HG03064 (cell line): ENCODE results near the gene ZNF710.
"Not testable (repeated sequence)": the region's sequence is repeated elsewhere in the genome, so short reads cannot be mapped to it uniquely, and the experiment has no call there.

Source experiments
- ATAC-seq: cut with Tn5 transposase; IDR thresholded peaks from one replicate; pipeline ENCODE4 v1.9.1; 2021; ENCODE audit warnings: low read depth; ENCODE audit not compliant: unreplicated experiment

Gene ZNF710

GRCh38 chr15:90055182-90055581 lies 54.1 kb downstream of the ZNF710 start:
- ATAC-seq = no peak

- ATAC-seq = no peak
Observed at GRCh38 chr15:90056529-90056928, 55.4 kb downstream of the ZNF710 start.

DNA sequence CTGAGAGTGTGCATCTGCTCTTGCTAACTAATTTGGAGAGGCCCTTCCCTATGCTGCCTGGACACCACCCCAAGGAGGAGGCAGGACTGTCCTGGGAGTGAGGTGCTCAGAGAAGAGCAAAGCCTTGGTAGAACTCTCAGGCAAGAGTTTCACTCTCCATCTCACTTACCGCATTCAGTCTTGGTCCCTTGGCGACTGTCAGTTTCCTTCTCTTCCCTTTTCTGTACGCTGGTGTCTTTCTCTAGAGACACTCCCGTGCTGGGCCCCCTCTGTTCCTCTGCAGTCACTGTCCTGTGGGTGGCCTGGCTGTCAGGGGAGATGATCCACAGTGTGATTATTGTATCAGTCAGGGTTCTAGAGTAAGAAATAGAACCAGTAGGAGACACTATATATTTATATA lies 57.2 kb downstream of the ZNF710 start:
- peak; percentile 37 for ATAC-seq

- no peak for ATAC-seq
Observed at GRCh38 chr15:90058775-90059174, 57.7 kb downstream of the ZNF710 start.

DNA sequence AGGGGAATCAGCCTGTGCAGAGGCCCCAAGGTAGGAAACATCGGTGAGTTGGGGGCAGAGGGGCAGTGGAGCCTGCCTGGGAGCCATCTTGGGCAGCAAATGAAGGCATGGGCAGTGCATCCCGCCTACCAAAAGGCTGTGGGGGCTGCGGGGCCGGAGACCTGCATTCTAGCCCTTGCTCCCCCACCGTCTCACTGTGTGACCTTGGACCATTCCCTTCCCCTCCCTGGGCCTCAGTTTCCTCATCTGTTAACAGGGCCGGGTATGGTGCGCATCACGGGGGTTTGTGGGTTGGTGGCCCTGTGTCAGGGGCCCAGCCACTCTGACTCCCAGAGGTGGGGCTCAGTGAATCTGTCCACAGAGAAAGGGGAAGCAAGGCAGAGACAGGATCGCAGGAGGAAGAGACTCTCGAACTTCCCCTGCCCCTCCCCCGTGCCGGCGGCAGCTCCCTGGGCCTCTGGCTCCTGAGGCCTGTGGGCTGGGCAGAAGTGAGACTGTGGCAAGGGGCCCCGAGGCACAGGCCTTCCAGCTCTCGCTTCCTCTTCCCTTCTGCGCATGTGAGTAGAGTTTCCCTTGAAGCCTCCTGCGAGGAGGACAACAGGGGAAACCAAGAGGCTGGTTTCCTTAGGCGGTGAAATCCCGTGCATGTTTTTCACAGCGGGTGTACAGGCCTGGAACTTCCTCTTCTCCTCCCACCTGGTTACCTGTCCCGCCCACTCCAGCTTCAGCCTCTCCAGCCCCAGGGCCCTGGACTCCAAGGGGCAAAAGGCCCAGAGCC lies 58.3 kb downstream of the ZNF710 start:
- ATAC-seq = peak; percentile 77

- ATAC-seq = no peak
Observed at GRCh38 chr15:90060797-90061196, 59.7 kb downstream of the ZNF710 start.

GRCh38 chr15:90062023-90062442 lies 60.9 kb downstream of the ZNF710 start:
- ATAC-seq = no peak

DNA sequence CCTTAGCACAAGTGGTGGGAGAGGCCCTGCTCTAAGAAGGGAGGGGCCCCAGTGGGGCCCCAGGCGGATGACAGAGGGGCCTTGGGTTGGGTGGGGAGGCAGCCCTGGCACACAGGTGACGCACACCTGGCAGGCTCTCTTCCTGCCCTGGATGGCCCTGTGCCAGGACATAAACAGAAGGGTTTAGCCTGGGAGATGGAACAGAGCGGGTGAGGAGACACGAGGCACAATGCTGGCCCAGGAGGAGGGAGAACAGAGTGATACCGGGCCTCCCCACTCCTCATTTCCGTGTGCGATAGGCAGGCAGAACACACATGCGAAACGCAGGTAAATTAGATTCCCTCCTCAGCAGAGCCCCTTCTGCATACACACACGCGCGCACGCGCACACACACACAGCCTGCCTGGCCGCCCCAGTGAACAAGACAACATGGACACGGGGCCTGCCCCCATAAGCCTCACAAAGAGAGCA lies 61.4 kb downstream of the ZNF710 start:
- no peak for ATAC-seq

DNA sequence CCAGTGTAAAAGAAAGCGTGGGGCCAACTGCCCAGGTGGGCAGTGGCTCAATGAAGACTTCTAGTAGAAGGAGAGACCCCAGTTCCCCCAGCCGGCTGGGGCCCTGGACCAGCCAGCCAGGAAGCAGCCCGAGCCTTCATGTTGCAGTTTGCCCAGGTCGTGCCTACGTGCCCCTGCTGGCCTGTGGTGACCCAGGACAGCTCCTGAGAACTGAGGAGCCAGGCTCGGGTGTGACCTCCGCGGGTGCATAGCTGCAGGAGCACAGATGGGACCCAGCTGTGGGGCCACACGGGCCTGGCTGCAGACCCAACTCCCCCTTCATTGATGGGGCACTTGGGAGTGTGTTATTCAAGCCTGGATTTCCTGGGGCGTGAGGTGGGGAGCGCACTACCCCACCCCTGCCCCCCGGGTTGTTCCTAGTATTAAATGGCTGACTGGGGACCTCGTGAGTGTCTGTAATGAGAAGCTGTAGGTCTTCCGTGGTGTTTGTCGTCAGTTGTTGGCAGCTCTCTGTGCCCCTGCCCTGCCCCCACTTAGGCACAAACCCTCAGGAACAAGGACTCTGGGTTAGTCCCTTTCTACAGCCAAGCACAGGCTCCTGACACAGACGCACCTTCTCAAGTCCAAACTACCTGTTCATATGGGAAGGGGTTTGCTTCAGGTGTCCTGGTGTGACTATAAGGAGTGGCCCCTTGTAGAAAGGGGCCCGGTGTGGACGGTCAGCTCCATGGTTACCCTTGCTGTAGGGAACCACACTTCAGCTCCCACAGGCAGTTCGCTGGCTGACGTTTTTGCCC lies 62.0 kb downstream of the ZNF710 start:
- no peak for ATAC-seq

GRCh38 chr15:90063770-90064247 lies 62.7 kb downstream of the ZNF710 start:
- ATAC-seq = no peak

GRCh38 chr15:90064911-90065681 lies 64.0 kb downstream of the ZNF710 start:
- ATAC-seq = no peak

- no peak for ATAC-seq
Observed at GRCh38 chr15:90065682-90066049, 64.5 kb downstream of the ZNF710 start.

DNA sequence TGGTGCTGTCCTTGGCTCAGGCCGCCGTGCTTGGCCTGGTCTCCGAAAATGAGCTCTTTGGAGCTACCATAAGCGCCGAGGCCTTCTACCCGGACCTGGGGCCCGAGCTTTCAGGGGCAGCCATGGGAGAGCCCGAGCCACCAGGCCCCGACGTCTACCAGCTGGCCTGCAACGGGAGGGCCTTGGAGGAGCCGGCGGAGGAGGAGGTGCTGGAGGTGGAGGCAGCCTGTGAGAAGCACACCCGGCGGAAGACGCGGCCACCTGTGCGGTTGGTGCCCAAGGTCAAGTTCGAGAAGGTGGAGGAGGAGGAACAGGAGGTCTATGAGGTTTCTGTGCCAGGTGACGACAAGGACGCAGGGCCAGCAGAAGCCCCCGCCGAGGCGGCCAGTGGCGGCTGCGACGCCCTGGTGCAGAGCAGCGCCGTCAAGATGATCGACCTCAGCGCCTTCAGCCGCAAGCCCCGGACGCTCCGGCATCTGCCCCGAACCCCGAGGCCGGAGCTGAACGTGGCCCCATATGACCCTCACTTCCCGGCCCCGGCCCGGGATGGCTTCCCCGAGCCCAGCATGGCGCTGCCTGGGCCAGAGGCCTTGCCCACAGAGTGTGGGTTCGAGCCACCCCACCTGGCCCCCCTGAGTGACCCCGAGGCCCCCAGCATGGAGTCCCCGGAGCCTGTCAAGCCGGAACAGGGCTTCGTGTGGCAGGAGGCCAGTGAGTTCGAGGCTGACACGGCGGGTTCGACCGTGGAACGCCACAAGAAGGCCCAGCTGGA lies 66.2 kb downstream of the ZNF710 start:
- no peak for ATAC-seq

DNA sequence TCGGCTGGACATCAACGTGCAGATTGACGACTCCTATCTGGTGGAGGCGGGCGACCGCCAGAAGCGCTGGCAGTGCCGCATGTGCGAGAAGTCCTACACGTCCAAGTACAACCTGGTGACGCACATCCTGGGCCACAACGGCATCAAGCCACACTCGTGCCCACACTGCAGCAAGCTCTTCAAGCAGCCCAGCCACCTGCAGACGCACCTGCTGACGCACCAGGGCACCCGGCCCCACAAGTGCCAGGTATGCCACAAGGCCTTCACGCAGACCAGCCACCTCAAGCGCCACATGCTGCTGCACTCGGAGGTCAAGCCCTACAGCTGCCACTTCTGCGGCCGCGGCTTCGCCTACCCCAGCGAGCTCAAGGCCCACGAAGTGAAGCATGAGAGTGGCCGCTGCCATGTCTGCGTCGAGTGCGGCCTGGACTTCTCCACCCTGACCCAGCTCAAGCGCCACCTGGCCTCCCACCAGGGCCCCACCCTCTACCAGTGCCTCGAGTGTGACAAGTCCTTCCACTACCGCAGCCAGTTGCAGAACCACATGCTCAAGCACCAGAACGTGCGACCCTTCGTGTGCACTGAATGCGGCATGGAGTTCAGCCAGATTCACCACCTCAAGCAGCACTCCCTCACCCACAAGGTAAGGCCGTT lies 67.0 kb downstream of the ZNF710 start:
- no peak for ATAC-seq

DNA sequence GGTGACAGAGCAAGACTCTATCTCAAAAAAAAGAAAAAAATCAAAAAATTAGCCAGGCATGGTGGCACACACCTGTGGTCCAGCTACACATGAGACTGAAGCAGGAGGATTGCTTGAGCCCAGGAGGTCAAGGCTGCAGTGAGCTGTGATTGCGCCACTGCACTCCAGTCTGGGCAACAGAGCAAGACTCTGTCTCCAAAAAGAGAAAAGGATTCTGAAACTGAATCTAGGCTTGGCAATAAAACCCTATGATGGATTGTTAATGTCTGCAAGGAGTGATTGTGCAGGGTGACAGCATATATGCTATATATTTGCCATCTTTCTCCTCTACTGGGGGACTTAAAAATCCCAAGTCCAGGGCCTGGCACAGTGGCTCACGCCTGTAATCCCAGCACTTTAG lies 69.5 kb downstream of the ZNF710 start:
- not testable (repeated sequence) for ATAC-seq

GRCh38 chr15:90071220-90071807 lies 70.2 kb downstream of the ZNF710 start:
- no peak for ATAC-seq

GRCh38 chr15:90072978-90073640 lies 72.0 kb downstream of the ZNF710 start:
- ATAC-seq = no peak

DNA sequence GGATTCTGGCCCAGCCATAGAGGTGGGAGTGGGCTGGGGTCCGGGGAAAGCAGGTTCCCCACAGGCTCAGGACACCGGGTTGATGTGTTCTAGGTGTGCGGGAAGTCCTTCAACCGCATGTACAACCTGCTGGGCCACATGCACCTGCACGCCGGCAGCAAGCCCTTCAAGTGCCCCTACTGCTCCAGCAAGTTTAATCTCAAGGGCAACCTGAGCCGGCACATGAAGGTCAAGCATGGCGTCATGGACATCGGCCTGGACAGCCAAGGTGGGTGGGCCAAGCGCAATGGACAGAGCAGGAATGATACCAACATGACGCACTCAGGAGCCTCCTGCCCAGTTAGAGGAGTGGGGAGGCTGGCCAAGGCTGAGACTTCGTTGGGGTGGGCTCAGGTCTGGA lies 72.9 kb downstream of the ZNF710 start:
- ATAC-seq = no peak

DNA sequence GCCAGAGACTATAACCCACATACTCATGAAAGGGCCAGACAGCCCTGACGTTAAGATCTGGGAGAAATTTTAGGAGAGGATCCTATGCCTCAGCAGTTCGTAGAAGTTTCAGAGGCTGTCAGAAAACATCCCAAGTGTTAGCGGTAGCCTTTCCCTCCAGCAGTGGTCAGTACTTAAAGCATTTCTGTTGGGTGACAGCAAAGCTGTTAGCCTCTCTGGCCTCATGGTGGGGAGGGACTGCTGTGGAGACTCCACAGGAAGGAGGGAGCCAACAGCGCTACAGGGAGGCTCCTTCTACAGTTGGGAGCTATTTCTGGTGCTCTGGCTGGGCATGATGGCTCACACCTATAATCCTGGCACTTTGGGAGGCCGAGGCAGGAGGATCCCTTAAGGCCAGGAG lies 73.8 kb downstream of the ZNF710 start:
- ATAC-seq = no peak
